KMS-11 (cell line): ENCODE measurements around the gene CASP9.

Experiments used
- H2AFZ ChIP-seq: fragments of 200-600 bp; sonication (generic); 2 replicates; pipeline ENCODE4 v1.6.1; 2016; ENCODE audit warnings: antibody characterized with exemption, mixed run types, low read depth
- H3K27ac ChIP-seq: fragments of 200-600 bp; sonication (generic); 2 replicates; pipeline ENCODE4 v1.6.1; 2016; ENCODE audit warnings: mild to moderate bottlenecking, mixed run types
- H3K27me3 ChIP-seq: fragments of 200-600 bp; sonication (generic); 2 replicates; pipeline ENCODE4 v1.6.1; 2017; ENCODE audit warnings: mild to moderate bottlenecking, low read depth, mixed run types, moderate library complexity; ENCODE audit not compliant: insufficient read depth
- H3K36me3 ChIP-seq: fragments of 200-600 bp; sonication (generic); 2 replicates; pipeline ENCODE4 v1.6.1; 2017; ENCODE audit warnings: mild to moderate bottlenecking, mixed run types; ENCODE audit not compliant: insufficient read depth
- H3K4me1 ChIP-seq: fragments of 200-600 bp; sonication (generic); 2 replicates; pipeline ENCODE4 v1.6.1; 2016; ENCODE audit warnings: mild to moderate bottlenecking, low read depth, mixed run types; ENCODE audit not compliant: poor library complexity, severe bottlenecking
- H3K4me2 ChIP-seq: fragments of 200-600 bp; sonication (generic); 2 replicates; pipeline ENCODE4 v1.7.0; 2016; ENCODE audit warnings: mild to moderate bottlenecking, mixed run types
- H3K4me3 ChIP-seq: fragments of 200-600 bp; sonication (generic); IDR thresholded peaks from 2 replicates; pipeline ENCODE4 v1.6.1; 2017; ENCODE audit warnings: low read depth, low read length, mixed read lengths; ENCODE audit not compliant: insufficient read depth
- H3K79me2 ChIP-seq: fragments of 200-600 bp; sonication (generic); 2 replicates; pipeline ENCODE4 v1.6.1; 2016; ENCODE audit warnings: low read depth, mixed run types; ENCODE audit not compliant: insufficient read depth
- H3K9ac ChIP-seq: fragments of 200-600 bp; sonication (generic); 2 replicates; pipeline ENCODE4 v1.6.1; 2016; ENCODE audit warnings: mild to moderate bottlenecking, mixed run types
- H4K20me1 ChIP-seq: fragments of 200-600 bp; sonication (generic); 2 replicates; pipeline ENCODE4 v1.6.1; 2016; ENCODE audit warnings: mild to moderate bottlenecking, mixed run types; ENCODE audit not compliant: insufficient read depth
- CTCF ChIP-seq: fragments of 200-600 bp; sonication (generic); conservative IDR thresholded peaks from 2 replicates; pipeline ENCODE4 v1.6.1; 2017; ENCODE audit warnings: low read depth, mild to moderate bottlenecking, antibody characterized with exemption, low read length, moderate library complexity, mixed read lengths

CASP9 gene

DNA sequence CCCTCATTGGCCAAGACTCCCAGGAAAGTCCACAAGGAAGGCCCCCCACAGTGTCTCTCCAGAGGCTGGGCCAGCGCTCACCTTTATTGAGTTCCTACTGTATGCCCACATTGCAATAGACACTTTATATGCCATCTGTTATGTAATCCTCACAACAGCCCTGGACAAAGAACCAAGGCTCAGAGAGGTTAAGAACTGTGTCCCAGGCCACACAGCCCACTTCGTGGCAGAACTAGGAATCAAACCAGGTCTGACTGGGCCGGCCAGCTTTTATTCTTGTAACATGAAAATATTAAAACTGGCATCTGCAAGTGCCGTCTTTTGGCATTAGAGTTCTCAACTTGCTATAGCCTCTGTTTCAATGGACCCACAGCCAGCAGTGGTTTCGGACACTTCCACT lies 81.3 kb downstream of the CASP9 start:
- no peaks in the 10 kb centered on the region for H3K36me3 ChIP-seq
- H3K27me3 ChIP-seq: no peaks in the 10 kb centered on the region
- H3K4me1 ChIP-seq: no peaks in the 10 kb centered on the region
- no peak overlapping the region for H2AFZ ChIP-seq
- no peak overlapping the region for H3K27ac ChIP-seq
- no peak overlapping the region for H3K4me2 ChIP-seq
- TF ChIP-seq CTCF: no peak
- no peaks in the 10 kb centered on the region for H4K20me1 ChIP-seq
- no peak overlapping the region for H3K4me3 ChIP-seq
- no peak overlapping the region for H3K9ac ChIP-seq
- H3K79me2 ChIP-seq: no peaks in the 10 kb centered on the region

GRCh38 chr1:15442119-15442518 lies 81.9 kb downstream of the CASP9 start:
- H3K9ac ChIP-seq: no peak overlapping the region
- no peak overlapping the region for H3K27ac ChIP-seq
- H4K20me1 ChIP-seq: no peaks in the 10 kb centered on the region
- no peak overlapping the region for H3K4me2 ChIP-seq
- no peaks in the 10 kb centered on the region for H3K27me3 ChIP-seq
- no peak overlapping the region for H2AFZ ChIP-seq
- no peak overlapping the region for H3K4me3 ChIP-seq
- no peaks in the 10 kb centered on the region for H3K79me2 ChIP-seq
- no peaks in the 10 kb centered on the region for H3K36me3 ChIP-seq
- H3K4me1 ChIP-seq: no peaks in the 10 kb centered on the region
- no peak for TF ChIP-seq CTCF
